ENCODE measurements around the gene EPHB2. TPM values are rescaled to one million over a fixed set of nuclear protein-coding genes. Genes with fewer than 3 reads are reported as not detected.

The EPHB2 gene
- total RNA-seq, 1 donor from 2014 or later, result 10.7 TPM

DNA sequence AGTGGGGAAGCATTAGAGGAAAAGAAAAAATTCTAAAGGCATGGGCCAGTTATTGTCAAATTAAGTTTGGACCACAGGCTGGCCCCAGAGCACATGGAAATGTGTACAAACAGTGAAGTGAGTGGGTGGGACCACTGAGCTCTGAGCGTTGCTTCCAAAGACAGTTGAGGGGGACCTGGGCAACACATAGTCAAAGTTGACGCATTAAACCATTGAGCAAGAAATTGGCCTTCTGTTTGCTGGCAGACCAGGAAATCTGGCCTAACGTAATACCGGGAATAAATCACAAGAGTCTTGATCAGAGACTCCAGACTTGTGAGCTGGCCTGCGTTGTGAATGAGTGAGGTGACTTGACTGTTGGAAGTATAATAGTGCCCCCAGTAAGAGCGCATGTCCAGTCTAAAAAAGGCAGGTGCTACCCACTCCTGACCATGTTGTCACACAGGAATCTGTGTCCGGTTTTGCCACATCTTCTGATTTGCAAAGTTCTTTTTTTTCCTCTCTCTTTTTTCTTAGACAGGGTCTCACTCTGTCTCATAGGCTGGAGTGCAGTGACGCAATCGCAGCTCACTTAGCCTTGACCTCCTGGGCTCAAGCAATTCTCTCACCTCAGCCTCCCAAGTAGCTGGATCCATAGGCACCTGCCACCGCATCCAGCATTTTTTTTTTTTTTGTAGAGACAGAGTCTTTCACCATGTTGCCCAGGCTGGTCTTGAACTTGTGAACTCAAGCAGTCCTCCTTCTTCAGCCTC lies 10.7 kb downstream of the EPHB2 start:
- TF ChIP-seq, protein P1, sequence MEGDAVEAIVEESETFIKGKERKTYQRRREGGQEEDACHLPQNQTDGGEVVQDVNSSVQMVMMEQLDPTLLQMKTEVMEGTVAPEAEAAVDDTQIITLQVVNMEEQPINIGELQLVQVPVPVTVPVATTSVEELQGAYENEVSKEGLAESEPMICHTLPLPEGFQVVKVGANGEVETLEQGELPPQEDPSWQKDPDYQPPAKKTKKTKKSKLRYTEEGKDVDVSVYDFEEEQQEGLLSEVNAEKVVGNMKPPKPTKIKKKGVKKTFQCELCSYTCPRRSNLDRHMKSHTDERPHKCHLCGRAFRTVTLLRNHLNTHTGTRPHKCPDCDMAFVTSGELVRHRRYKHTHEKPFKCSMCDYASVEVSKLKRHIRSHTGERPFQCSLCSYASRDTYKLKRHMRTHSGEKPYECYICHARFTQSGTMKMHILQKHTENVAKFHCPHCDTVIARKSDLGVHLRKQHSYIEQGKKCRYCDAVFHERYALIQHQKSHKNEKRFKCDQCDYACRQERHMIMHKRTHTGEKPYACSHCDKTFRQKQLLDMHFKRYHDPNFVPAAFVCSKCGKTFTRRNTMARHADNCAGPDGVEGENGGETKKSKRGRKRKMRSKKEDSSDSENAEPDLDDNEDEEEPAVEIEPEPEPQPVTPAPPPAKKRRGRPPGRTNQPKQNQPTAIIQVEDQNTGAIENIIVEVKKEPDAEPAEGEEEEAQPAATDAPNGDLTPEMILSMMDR (IDR thresholded peaks at IDR 0.05; ENCODE audit: unreplicated experiment), result no peak
- no peak for DNase-seq (ENCODE audit: low spot score)
- no peak overlapping the region for H3K27ac Mint-ChIP-seq (ENCODE audit: unreplicated experiment)
- H3K4me1 Mint-ChIP-seq (ENCODE audit: unreplicated experiment), result peaks cover 5% of the 10 kb centered on the region
- H3K27me3 Mint-ChIP-seq (ENCODE audit: unreplicated experiment), result peaks cover 1% of the 10 kb centered on the region
- no peaks in the 10 kb centered on the region for H3K9me3 Mint-ChIP-seq (ENCODE audit: unreplicated experiment)
- no peaks in the 10 kb centered on the region for H3K36me3 Mint-ChIP-seq (ENCODE audit: low read depth, unreplicated experiment)
- no peak overlapping the region for H3K4me3 Mint-ChIP-seq (ENCODE audit: unreplicated experiment)

DNA sequence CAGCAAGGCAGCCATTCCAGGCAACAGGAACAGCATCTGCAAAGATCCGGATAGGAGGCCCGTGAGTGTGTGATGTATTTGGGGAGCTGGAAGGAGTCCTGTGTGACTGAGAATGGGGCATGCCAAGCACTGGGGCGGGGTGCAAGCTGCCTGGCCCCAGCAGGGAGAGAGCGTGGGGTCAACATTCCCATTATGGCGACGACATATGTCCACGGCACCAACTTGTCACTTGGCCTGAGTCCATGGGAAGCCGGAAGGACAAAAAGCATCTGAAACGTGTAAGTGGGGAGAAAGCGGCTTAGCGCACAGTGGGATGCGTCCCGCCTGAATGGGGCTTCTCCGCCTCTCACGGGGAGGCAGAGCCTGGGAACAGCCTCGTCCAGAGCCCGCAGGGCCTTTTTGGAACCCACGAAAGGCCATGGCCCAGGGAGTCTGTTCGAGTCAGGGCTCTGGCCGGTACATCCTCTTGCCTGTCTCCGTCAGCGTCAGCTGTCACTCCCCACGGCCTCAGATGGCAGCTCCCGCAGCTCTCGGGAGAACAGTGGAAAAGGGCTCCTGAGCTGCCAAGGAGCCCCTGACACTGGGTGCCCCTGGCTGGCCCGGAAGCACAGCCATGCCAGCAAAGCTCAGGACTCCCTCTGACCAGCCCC lies 12.4 kb downstream of the EPHB2 start:
- Mint-ChIP-seq H3K4me1 (ENCODE audit: unreplicated experiment) (no peaks in the 10 kb centered on the region), H3K27ac (ENCODE audit: unreplicated experiment) (no peak overlapping the region), H3K36me3 (ENCODE audit: low read depth, unreplicated experiment) (no peaks in the 10 kb centered on the region), H3K9me3 (ENCODE audit: unreplicated experiment) (no peaks in the 10 kb centered on the region), H3K27me3 (ENCODE audit: unreplicated experiment) (peaks cover 1% of the 10 kb centered on the region), H3K4me3 (ENCODE audit: unreplicated experiment) (peak overlapping the region; percentile 50)
- TF ChIP-seq, protein P1 (IDR thresholded peaks at IDR 0.05; ENCODE audit: unreplicated experiment), result no peak
- no peak for DNase-seq (ENCODE audit: low spot score)

DNA sequence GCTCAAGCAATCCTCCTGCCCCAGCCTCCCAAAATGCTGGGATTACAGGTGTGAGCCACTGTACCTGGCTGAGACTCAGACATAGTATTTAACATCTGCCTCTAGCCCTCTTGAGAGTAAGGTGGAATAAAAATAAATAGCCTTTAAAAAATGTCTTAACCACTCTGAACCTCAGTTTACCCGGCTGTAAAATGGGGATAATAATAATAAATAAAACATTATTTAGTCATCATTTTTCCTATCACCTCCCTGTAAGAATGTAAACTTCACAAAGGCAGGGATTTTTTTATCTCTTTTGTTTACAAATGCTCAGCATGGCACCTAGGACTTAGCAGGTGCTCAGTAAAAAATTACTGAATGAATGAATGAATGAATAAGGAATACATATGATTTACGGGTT lies 17.2 kb downstream of the EPHB2 start:
- DNase-seq (ENCODE audit: low spot score), result no peak
- no peaks in the 10 kb centered on the region for H3K36me3 Mint-ChIP-seq (ENCODE audit: low read depth, unreplicated experiment)
- no peaks in the 10 kb centered on the region for H3K9me3 Mint-ChIP-seq (ENCODE audit: unreplicated experiment)
- H3K27ac Mint-ChIP-seq (ENCODE audit: unreplicated experiment), result no peak overlapping the region
- TF ChIP-seq, protein P1 (IDR thresholded peaks at IDR 0.05; ENCODE audit: unreplicated experiment), result no peak
- H3K4me3 Mint-ChIP-seq (ENCODE audit: unreplicated experiment), result no peak overlapping the region
- peaks cover 5% of the 10 kb centered on the region for H3K27me3 Mint-ChIP-seq (ENCODE audit: unreplicated experiment)
- H3K4me1 Mint-ChIP-seq (ENCODE audit: unreplicated experiment), result peaks cover 4% of the 10 kb centered on the region

DNA sequence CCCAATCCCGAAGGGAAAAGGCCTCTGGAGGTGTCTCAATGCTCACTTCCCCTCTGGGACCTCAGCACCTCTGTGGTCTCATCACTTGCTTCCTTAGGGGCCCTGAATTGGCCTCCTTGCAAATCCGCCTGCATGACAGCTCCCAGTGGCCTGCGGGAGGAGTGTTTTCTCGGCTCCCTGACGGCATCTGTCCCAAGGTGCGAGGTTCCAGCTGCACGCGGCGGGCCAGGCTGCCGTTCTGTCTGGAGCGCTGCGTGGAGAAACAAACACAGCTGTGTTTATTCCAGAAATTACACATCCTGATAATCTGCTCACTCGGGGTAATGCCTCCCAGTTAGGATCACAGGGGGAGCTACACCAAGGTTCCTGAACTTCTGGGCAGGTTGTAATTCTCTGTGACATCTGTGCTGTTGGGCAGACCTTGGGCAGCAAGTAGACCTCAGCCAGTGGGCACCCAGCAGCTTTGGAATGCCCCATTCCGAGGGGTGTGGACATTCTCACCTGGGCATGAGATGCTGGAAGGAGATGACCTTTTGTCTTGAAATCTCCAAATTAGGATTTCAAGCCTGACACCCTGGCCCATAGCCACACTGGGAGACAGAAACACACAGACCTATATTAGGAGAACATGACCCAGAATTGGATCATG lies 18.2 kb downstream of the EPHB2 start:
- no peak for DNase-seq (ENCODE audit: low spot score)
- peaks cover 5% of the 10 kb centered on the region for H3K27me3 Mint-ChIP-seq (ENCODE audit: unreplicated experiment)
- no peak overlapping the region for H3K27ac Mint-ChIP-seq (ENCODE audit: unreplicated experiment)
- TF ChIP-seq, protein P1 (IDR thresholded peaks at IDR 0.05; ENCODE audit: unreplicated experiment), result no peak
- H3K9me3 Mint-ChIP-seq (ENCODE audit: unreplicated experiment), result no peaks in the 10 kb centered on the region
- no peaks in the 10 kb centered on the region for H3K36me3 Mint-ChIP-seq (ENCODE audit: low read depth, unreplicated experiment)
- H3K4me1 Mint-ChIP-seq (ENCODE audit: unreplicated experiment), result peaks cover 4% of the 10 kb centered on the region
- H3K4me3 Mint-ChIP-seq (ENCODE audit: unreplicated experiment), result no peak overlapping the region

DNA sequence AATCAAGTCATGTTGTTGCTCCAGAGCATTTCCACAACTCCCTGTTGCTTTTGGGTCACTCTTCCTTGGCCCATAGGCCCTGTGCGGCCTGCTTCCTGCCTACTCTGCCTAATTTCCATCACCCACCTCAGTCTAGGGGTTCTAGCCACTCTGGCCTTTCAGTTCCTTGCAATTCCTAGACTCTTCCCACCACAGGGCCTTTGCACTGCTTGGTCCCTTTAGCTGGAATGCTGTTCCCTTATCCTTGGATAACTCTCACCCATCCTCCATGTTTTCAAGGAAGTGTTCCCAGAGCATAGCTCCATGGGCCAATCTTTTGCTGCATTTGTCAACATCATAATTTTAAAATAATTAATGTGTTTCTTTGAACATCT lies 18.7 kb downstream of the EPHB2 start:
- TF ChIP-seq, protein P1 (IDR thresholded peaks at IDR 0.05; ENCODE audit: unreplicated experiment), result no peak
- peaks cover 4% of the 10 kb centered on the region for H3K4me1 Mint-ChIP-seq (ENCODE audit: unreplicated experiment)
- H3K36me3 Mint-ChIP-seq (ENCODE audit: low read depth, unreplicated experiment), result no peaks in the 10 kb centered on the region
- no peak overlapping the region for H3K4me3 Mint-ChIP-seq (ENCODE audit: unreplicated experiment)
- no peak overlapping the region for H3K27ac Mint-ChIP-seq (ENCODE audit: unreplicated experiment)
- no peak for DNase-seq (ENCODE audit: low spot score)
- H3K27me3 Mint-ChIP-seq (ENCODE audit: unreplicated experiment), result peaks cover 5% of the 10 kb centered on the region
- H3K9me3 Mint-ChIP-seq (ENCODE audit: unreplicated experiment), result no peaks in the 10 kb centered on the region

All from endothelial cell (in vitro differentiated cells).